H9 (cell line): ENCODE data around the gene GAS6. TPM values are rescaled to one million over a fixed set of nuclear protein-coding genes. Genes with fewer than 3 reads are reported as not detected.

Source experiments
- DNase-seq: peaks from one replicate; pipeline ENCODE4 v3.0.0-alpha.2; 2017
- H2AFZ ChIP-seq: one replicate; pipeline ENCODE4 v1.6.1; 2013; ENCODE audit warnings: mild to moderate bottlenecking, low read length, control low read depth, moderate library complexity
- H2AK5ac ChIP-seq: 2 replicates; pipeline ENCODE4 v1.6.1; 2013; ENCODE audit warnings: low read length, control low read depth, mixed read lengths; ENCODE audit not compliant: insufficient read length
- H2BK120ac ChIP-seq: one replicate; pipeline ENCODE4 v1.6.1; 2013; ENCODE audit warnings: low read depth, mild to moderate bottlenecking, low read length, control low read depth, inconsistent platforms; ENCODE audit not compliant: poor library complexity, severe bottlenecking
- H2BK12ac ChIP-seq: 2 replicates; pipeline ENCODE4 v1.6.1; 2013; ENCODE audit warnings: low read length, control low read depth, mixed read lengths, low read depth; ENCODE audit not compliant: insufficient read length
- H2BK15ac ChIP-seq: 2 replicates; pipeline ENCODE4 v1.6.1; 2013; ENCODE audit warnings: low read depth, low read length, control low read depth
- H2BK20ac ChIP-seq: one replicate; pipeline ENCODE4 v1.6.1; 2013; ENCODE audit warnings: low read depth, mild to moderate bottlenecking, low read length, control low read depth, inconsistent platforms; ENCODE audit not compliant: poor library complexity, severe bottlenecking
- H2BK5ac ChIP-seq: 2 replicates; pipeline ENCODE4 v1.6.1; 2013; ENCODE audit warnings: low read length, control low read depth, mixed read lengths; ENCODE audit not compliant: insufficient read length
- H3K14ac ChIP-seq: 2 replicates; pipeline ENCODE4 v1.6.1; 2013; ENCODE audit warnings: low read length, control low read depth; ENCODE audit not compliant: insufficient read depth
- H3K18ac ChIP-seq: 2 replicates; pipeline ENCODE4 v1.6.1; 2013; ENCODE audit warnings: low read depth, mild to moderate bottlenecking, mixed read lengths, low read length, control low read depth; ENCODE audit not compliant: insufficient read length
- H3K23ac ChIP-seq: 2 replicates; pipeline ENCODE4 v1.6.1; 2013; ENCODE audit warnings: low read length, control low read depth, mixed read lengths, low read depth; ENCODE audit not compliant: insufficient read length
- H3K23me2 ChIP-seq: 2 replicates; pipeline ENCODE4 v1.6.1; 2013; ENCODE audit warnings: low read depth, mild to moderate bottlenecking, mixed read lengths, low read length, control low read depth; ENCODE audit not compliant: insufficient read length, poor library complexity, severe bottlenecking
- H3K27ac ChIP-seq: 2 replicates; pipeline ENCODE4 v1.5.1; 2013; ENCODE audit warnings: low read length, control low read depth, mixed read lengths, low read depth; ENCODE audit not compliant: insufficient read length
- H3K27me3 ChIP-seq: 2 replicates; pipeline ENCODE4 v1.6.1; 2013; ENCODE audit warnings: low read length, control low read depth, inconsistent platforms; ENCODE audit not compliant: insufficient read depth
- H3K4ac ChIP-seq: 2 replicates; pipeline ENCODE4 v1.6.1; 2013; ENCODE audit warnings: low read depth, mild to moderate bottlenecking, control low read depth, inconsistent platforms, low read length, moderate library complexity
- H3K4me1 ChIP-seq: 2 replicates; pipeline ENCODE4 v1.6.1; 2013; ENCODE audit warnings: low read length, control low read depth, inconsistent platforms; ENCODE audit not compliant: insufficient read depth
- H3K4me2 ChIP-seq: 2 replicates; pipeline ENCODE4 v1.6.1; 2013; ENCODE audit warnings: low read length, control low read depth, mixed read lengths; ENCODE audit not compliant: insufficient read length, insufficient read depth
- H3K56ac ChIP-seq: 2 replicates; pipeline ENCODE4 v1.6.1; 2013; ENCODE audit warnings: low read depth, mild to moderate bottlenecking, mixed read lengths, low read length, control low read depth; ENCODE audit not compliant: insufficient read length
- H3K79me1 ChIP-seq: 2 replicates; pipeline ENCODE4 v1.6.1; 2013; ENCODE audit warnings: low read depth, mild to moderate bottlenecking, moderate library complexity, low read length, control low read depth, inconsistent platforms; ENCODE audit not compliant: insufficient read depth, poor library complexity, severe bottlenecking
- H3K79me2 ChIP-seq: 2 replicates; pipeline ENCODE4 v1.6.1; 2013; ENCODE audit warnings: low read length, control low read depth, inconsistent platforms; ENCODE audit not compliant: insufficient read depth
- H3K9ac ChIP-seq: 2 replicates; pipeline ENCODE4 v1.6.1; 2013; ENCODE audit warnings: low read length, control low read depth, mixed read lengths; ENCODE audit not compliant: insufficient read length; ENCODE audit errors: extremely low read depth
- H3K9me3 ChIP-seq: one replicate; pipeline ENCODE4 v1.6.1; 2013; ENCODE audit warnings: low read depth, low read length, inconsistent platforms; ENCODE audit not compliant: control insufficient read depth
- H3T11ph ChIP-seq: one replicate; pipeline ENCODE4 v1.6.1; 2013; ENCODE audit warnings: mild to moderate bottlenecking, low read length, control low read depth, inconsistent platforms
- H4K20me1 ChIP-seq: one replicate; pipeline ENCODE4 v1.6.1; 2013; ENCODE audit not compliant: control insufficient read depth, insufficient read length, insufficient read depth
- H4K5ac ChIP-seq: 2 replicates; pipeline ENCODE4 v1.6.1; 2013; ENCODE audit warnings: low read depth, mild to moderate bottlenecking, mixed read lengths, low read length, control low read depth; ENCODE audit not compliant: insufficient read length
- H4K8ac ChIP-seq: replicated peaks from 2 replicates; pipeline ENCODE4 v1.6.1; 2013; ENCODE audit warnings: low read length, control low read depth, mixed read lengths, low read depth; ENCODE audit not compliant: insufficient read length
- H4K91ac ChIP-seq: 2 replicates; pipeline ENCODE4 v1.6.1; 2013; ENCODE audit warnings: low read depth, mild to moderate bottlenecking, moderate library complexity, mixed read lengths, low read length, control low read depth; ENCODE audit not compliant: insufficient read length
- H3K27ac Mint-ChIP-seq, 3 experiments: 2 replicates in 2 of 3; 3 replicates in 1 of 3; pipeline ENCODE4 v1.8.0; 2020 to 2021; ENCODE audit warnings: mixed read lengths in 3 of 3, mild to moderate bottlenecking in 1 of 3, moderate library complexity in 1 of 3
- H3K27me3 Mint-ChIP-seq: 2 replicates; pipeline ENCODE4 v1.8.0; 2021; ENCODE audit warnings: low read depth, mild to moderate bottlenecking, moderate library complexity, mixed read lengths
- H3K36me3 Mint-ChIP-seq, 3 experiments: 2 replicates in 2 of 3; 3 replicates in 1 of 3; pipeline ENCODE4 v1.8.0; 2020 to 2021; ENCODE audit warnings: low read depth in 3 of 3, mixed read lengths in 3 of 3; ENCODE audit not compliant: insufficient read depth in 1 of 3
- H3K4me1 Mint-ChIP-seq, 2 experiments: 2 replicates each; pipeline ENCODE4 v1.8.0; 2020; ENCODE audit warnings: mixed read lengths in 2 of 2
- H3K4me3 Mint-ChIP-seq, 2 experiments: 2 replicates in 1 of 2; 3 replicates in 1 of 2; pipeline ENCODE4 v1.8.0; 2020 to 2021; ENCODE audit warnings: mild to moderate bottlenecking in 2 of 2, mixed read lengths in 2 of 2, moderate library complexity in 1 of 2
- H3K9me3 Mint-ChIP-seq, 2 experiments: 2 replicates in 1 of 2; 3 replicates in 1 of 2; pipeline ENCODE4 v1.8.0; 2020; ENCODE audit warnings: mild to moderate bottlenecking in 2 of 2, mixed read lengths in 2 of 2, moderate library complexity in 1 of 2
- CTCF ChIP-seq: fragments of 200-600 bp; sonication (generic); conservative IDR thresholded peaks from 3 replicates; pipeline ENCODE4 v1.8.0; 2021; ENCODE audit warnings: antibody characterized with exemption, mild to moderate bottlenecking
- WGBS: extraction: QIAGEN DNeasy Blood & Tissue Kit; methylation state at CpG from one replicate; pipeline ENCODE4 v1.1.7; 2013; ENCODE audit warnings: missing lambda C conversion rate, low lambda C conversion rate, mixed read lengths; ENCODE audit not compliant: insufficient read length; ENCODE audit errors: extremely low coverage; 5-methylcytosine and 5-hydroxymethylcytosine counted together
- total RNA-seq: library from RNA; stranded (reverse); gene quantifications from 2 replicates; pipeline ENCODE4 v1.2.1, GENCODE V29; 2021

The GAS6 gene
- total RNA-seq, 1 experiment from 2014 or later = 20.5 TPM

DNA sequence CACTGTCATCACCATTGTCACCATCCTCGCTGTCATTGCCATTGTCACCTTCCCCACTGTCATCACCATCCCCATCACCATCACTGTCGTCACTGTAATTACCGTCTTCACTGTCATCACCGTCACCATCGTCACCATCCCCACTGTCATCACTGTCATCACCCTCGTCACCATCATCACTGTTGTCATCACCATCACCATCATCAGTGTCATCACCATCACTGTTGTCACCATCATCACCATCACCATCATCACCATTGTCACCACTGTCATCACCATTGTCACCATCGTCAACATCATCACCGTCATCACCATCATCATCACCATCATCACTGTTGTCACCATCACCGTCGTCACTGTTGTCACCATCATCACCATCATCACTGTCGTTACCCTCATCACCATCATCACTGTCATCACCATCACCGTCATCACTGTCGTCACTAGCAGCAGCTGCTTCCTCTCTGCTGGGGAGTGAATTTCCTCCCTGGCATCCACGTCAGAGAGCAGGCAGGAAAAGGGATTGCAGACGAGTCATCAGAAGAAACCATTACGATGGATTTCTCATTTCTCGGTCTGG lies 77.5 kb downstream of the GAS6 start:
- Histone ChIP-seq H3K27ac (no peak overlapping the region), H2BK15ac (no peak overlapping the region), H3K4me2 (no peak overlapping the region), H2BK5ac (no peak overlapping the region), H3K4me1 (no peaks in the 10 kb centered on the region; the same call in 1 of the 2 replicates), H4K5ac (no peak overlapping the region), H3K79me2 (no peaks in the 10 kb centered on the region), H3K14ac (no peak overlapping the region), H3K18ac (no peak overlapping the region), H4K8ac (peak overlapping the region; percentile 16), H3K9me3 (no peaks in the 10 kb centered on the region), H3K23me2 (no peaks in the 10 kb centered on the region), H3K27me3 (no peaks in the 10 kb centered on the region), H3K23ac (peak overlapping the region; percentile 9), H3K9ac (no peak overlapping the region), H3K79me1 (no peaks in the 10 kb centered on the region), H2BK12ac (no peak overlapping the region), H2BK20ac (no peak overlapping the region), H3K4ac (no peak overlapping the region), H2BK120ac (no peak overlapping the region), H4K91ac (no peak overlapping the region), H3K56ac (no peak overlapping the region), H3T11ph (no peak overlapping the region), H4K20me1 (no peaks in the 10 kb centered on the region), H2AK5ac (no peak overlapping the region), H2AFZ (no peak overlapping the region)
- H3K36me3 Mint-ChIP-seq = peaks cover 2 to 10% (median 5%) of the 10 kb centered on the region in 3 experiments
- no peak for DNase-seq
- peaks cover 12 to 16% of the 10 kb centered on the region in 2 experiments for H3K4me1 Mint-ChIP-seq
- WGBS = no CpG with 5 or more reads among the region's 17 CpGs
- H3K9me3 Mint-ChIP-seq = peaks cover 14% of the 10 kb centered on the region in 2 experiments
- TF ChIP-seq CTCF = no peak
- H3K27me3 Mint-ChIP-seq = peaks cover 9% of the 10 kb centered on the region
- no peak overlapping the region for H3K4me3 Mint-ChIP-seq
- H3K27ac Mint-ChIP-seq = no peak overlapping the region
